GM19099 (cell line): ENCODE measurements around the gene COPS6.

Experiments used
- POLR2A ChIP-seq: IDR thresholded peaks from 3 replicates; pipeline ENCODE4 v1.6.1; 2011; ENCODE audit warnings: low read depth; ENCODE audit not compliant: insufficient read length; ENCODE audit errors: extremely low read depth

Gene COPS6

DNA sequence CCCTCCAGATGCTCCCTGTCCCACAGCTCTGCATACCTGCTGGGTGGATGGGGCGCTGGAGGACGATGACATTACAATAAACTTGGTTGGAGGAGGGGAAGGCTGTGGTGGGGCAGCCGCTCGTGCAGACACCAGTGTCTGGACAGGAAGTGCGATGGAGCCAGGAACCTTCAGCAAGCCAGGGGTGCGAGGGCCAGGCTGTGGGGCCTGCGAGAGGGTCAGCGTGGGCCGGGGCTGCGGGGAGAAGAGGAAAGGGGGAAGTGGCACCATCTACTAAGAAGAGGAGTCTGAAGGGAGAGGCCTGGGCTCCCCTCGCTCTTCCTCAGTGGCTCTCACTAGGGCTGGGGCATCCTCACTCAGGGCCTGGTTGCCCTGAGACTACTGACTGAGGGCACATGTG is 19.1 kb downstream of the COPS6 start:
- TF ChIP-seq POLR2A = no peak

DNA sequence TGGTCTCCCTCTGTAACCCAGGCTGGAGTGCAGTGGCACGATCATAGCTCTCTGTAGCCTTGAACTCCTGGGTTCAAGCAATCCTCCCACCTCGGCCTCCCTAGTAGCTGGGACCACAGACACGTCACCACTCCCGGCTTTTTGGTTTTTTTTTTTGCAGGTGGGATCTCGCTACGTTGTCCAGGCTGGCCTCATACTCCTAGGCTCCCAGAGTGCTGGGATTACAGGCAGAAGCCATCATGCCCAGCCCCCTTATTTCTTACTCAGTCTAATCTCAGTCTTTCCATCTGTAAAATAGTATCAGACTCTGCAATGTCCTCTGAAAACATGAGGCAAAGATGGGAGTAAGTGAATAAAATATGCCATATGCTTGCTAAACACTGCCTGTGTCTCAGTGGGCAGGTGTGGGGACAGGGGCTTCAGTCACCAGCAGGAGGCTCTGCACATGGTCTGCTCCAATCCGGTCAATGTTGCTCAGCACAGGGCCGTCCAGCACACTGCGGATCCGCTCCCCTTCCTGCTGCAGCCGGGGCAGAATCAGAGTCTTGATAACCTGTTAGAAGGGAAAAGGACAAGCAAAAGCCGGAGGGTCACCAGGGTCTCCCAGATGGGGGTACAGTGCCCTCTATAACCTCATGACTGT is 20.9 kb downstream of the COPS6 start:
- no peak for TF ChIP-seq POLR2A

DNA sequence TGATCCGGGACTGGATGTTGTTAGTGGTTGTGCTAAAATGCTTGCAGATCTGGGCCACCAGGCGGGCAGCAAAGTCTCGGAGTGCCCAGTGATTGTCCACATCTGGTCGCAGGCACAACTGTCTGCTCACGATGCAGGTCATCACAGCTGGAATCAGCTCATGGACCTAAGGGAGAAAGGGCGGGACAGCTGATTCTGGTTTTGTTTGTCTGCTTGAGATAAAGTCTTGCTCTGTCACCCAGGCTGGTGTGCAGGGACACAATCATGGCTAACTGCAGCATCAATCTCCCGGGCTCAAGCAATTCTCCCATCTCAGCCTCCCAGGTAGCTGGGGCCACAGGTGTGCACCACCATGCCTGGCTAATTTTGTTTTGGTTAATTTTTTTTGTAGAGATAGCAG is 22.4 kb downstream of the COPS6 start:
- no peak for TF ChIP-seq POLR2A

DNA sequence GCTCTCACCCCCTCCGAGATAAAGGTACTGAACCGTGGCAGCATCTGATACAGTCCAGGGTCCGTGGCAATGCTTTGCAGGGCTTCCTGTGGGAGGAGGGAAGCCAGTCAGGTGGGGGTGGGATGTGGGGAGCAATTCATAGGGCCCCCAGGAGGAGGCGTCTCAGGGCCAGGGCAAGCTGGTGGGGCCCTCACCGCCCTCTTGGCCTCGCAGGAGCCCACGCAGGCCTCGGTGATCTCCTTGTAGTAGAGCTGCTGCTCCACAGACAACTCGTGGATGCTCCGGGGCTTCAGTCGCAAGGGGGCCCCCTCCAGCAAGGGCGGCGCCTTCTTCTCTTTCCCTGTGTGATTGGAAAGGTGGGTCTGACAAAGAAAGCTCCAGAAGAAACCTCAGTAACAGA is 23.1 kb downstream of the COPS6 start:
- no peak for TF ChIP-seq POLR2A

DNA sequence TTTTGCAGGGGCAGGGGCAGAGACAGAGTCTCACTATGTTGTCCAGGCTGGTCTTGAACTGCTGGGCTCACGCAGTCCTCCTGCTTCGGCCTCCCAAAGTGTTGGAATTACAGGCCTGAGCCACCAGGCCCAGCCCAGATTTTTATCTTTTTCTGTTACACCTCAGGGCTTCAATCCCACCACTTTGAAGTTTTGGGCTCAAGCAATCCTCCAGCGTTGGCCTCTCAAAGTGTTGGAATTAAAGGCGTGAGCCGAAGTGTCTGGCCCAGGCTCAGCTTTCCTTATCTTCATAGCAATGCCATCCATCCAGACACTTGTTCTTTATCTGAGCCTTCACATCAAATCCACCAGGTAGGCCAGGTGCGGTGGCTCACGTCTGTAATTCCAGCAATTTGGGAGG is 26.3 kb downstream of the COPS6 start:
- no peak for TF ChIP-seq POLR2A

DNA sequence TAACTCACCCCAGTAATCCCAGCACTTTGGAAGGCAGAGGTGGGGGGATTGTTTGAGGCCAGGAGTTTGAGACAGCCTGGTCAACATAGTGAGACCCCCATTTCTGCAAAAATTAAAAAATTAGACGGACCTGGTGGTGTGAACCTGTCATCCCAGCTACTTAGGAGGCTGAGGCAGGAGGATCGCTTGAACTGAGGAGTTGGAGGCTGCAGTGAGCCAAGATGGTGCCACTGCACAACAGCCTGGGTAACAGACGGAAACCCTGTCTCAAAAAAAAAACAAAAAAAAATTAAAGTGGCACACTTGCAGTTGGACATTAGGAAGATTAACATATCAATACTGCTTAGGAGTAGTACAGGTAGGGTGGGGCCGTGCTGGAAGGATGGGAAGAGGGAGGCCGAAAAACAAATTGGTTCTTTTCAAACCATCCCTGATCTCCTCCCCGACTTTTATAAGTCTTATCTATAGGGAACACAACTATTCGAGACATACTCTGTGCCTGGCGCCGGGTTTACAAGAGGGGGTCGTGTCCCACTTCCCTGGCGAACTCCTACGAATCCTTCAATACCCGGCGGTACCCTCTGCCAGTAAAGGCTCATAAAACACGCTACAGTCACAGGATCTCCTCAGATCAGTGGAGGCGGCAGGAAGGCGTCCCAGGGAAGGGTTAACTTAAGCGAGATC is 29.8 kb downstream of the COPS6 start:
- no peak for TF ChIP-seq POLR2A

DNA sequence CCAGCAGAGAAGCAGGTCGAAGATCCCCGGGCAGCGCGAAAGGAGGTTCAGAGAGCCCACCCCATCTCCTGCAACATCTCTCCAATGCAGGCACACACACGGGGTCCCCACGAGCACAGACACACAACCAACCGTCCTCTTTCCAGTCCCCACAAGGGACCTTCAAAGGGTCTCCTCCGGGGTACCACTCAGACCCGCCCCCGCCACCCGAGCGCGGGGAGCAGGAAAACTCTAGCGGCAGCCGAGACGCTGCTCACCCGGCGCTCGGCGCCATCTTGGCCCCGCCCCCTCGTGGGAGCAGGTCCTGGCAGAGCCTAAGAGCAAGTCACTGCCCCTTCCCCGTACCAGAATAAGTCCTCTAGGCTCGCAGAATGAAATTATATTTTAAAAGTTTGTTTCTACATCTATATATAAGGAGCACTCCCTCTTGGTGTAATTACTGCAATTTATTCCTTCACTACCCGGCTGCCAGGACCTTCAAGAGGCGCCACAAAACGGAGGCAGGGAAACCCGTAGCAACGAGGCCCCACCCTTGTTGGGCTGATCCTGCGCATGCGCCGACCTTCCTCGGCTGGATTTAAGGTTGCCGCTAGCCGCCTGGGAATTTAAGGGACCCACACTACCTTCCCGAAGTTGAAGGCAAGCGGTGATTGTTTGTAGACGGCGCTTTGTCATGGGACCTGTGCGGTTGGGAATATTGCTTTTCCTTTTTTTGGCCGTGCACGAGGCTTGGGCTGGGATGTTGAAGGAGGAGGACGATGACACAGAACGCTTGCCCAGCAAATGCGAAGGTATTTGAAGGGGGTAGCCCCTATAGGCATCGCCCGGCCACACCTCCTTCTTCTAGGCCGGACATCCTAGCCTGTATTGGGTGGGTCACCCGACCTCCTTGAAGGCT is 30.6 kb downstream of the COPS6 start, which contains the start of the genes CNPY4 and TAF6:
TSS of gene CNPY4 (plus strand) at position 563 of the 898 bp plus-strand sequence. CDS start at position 674, 111 bp downstream.
TSS of gene TAF6 (minus strand) at position 287 of the 898 bp plus-strand sequence. CDS start 5,149 bp downstream, outside the sequence.
- TF ChIP-seq POLR2A = peak; percentile 81

DNA sequence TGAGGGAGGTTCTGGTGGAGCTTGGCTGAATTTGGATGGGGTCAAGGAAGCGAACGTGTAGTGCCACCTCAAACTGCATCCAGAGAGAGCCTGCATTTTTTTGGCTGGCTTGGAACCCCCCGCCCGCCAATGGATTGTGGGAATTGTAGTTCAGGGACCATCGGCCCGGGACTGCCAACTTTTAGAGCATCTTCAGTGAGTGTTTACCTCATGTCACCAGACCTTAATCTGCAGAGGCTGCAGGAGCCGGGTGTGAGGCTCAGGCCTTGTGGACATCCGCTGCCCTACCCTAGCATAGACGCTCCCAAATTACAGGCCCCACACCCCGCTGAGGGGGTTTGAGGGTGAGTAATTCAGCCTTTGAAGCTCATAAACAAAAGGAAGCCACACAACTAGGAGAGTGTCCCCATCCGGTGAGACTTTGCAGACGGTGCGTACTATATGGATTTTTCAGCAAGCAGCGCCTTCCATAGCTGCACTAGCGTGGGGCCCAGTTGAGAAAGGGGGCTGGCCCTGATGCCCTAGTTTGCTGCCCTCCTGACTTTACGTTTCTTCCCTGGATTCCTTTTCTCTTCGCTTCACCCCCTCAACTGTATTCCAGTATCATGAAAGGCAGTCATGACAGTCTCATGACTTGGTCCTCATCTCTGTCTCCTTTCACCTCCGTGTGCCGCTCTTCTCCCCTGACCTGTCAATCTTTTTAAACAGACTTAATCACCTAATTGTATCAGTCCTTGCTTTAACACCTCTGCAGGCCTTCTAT is 31.4 kb downstream of the COPS6 start:
- TF ChIP-seq POLR2A = no peak

DNA sequence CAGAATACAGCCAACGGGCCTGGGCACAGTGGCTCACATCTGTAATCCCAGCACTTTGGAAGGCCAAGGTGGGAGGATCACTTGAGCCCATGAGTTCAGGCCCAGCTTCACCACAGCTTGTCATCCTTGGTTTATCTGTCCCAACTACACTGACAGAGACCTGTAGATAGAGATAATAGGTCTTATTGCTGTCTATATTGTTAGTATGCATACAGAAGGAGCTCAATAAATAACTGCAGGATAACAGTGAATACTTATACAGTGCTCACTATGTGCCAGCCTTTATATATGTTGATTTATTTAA is 31.9 kb downstream of the COPS6 start:
- no peak for TF ChIP-seq POLR2A

DNA sequence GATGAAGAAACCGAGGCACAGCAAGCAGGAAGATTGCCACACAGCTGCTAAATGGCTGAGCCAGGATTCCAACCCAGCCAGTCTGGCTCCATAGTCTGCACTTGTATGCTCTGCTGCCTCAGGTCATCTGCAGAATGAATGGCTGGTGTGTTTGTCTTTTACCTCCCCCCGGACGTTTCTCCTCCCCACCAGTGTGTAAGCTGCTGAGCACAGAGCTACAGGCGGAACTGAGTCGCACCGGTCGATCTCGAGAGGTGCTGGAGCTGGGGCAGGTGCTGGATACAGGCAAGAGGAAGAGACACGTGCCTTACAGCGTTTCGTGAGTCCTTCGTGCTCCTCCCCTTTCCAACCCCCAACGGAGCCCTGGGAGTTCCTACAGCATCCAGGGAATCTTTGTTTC is 33.3 kb downstream of the COPS6 start:
- no peak for TF ChIP-seq POLR2A

DNA sequence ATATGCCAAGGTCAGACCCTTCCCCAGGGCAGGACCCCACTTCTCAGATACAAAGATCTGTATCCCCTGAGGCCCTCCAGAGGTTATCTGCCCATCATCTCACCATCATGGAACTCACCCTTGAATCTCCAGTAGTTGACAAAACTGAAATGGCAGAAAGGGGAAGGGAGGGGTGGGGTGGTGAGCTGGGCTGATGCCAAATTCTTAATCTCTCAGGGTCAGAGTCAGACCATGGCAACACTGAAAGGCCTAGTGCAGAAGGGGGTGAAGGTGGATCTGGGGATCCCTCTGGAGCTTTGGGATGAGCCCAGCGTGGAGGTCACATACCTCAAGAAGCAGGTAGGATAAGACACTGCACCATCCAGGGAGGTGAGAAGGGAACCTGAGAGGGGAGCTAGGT is 33.8 kb downstream of the COPS6 start:
- TF ChIP-seq POLR2A = no peak

DNA sequence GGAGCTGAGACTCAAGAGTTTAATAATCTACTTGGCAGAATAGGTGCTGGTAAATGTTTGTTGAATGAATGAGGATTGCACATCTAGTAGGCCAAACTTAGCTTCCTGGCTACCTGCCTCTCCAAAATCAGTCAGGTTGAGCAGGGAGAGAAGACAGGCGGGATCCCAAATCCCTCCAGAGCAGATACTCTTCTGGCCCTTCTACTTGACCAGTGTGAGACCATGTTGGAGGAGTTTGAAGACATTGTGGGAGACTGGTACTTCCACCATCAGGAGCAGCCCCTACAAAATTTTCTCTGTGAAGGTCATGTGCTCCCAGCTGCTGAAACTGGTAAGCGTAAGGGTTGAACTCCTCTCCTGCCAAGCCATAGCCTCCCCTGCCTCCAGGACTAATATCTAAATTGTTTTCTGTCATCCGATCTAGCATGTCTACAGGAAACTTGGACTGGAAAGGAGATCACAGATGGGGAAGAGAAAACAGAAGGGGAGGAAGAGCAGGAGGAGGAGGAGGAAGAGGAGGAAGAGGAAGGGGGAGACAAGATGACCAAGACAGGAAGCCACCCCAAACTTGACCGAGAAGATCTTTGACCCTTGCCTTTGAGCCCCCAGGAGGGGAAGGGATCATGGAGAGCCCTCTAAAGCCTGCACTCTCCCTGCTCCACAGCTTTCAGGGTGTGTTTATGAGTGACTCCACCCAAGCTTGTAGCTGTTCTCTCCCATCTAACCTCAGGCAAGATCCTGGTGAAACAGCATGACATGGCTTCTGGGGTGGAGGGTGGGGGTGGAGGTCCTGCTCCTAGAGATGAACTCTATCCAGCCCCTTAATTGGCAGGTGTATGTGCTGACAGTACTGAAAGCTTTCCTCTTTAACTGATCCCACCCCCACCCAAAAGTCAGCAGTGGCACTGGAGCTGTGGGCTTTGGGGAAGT is 35.8 kb downstream of the COPS6 start:
- no peak for TF ChIP-seq POLR2A

DNA sequence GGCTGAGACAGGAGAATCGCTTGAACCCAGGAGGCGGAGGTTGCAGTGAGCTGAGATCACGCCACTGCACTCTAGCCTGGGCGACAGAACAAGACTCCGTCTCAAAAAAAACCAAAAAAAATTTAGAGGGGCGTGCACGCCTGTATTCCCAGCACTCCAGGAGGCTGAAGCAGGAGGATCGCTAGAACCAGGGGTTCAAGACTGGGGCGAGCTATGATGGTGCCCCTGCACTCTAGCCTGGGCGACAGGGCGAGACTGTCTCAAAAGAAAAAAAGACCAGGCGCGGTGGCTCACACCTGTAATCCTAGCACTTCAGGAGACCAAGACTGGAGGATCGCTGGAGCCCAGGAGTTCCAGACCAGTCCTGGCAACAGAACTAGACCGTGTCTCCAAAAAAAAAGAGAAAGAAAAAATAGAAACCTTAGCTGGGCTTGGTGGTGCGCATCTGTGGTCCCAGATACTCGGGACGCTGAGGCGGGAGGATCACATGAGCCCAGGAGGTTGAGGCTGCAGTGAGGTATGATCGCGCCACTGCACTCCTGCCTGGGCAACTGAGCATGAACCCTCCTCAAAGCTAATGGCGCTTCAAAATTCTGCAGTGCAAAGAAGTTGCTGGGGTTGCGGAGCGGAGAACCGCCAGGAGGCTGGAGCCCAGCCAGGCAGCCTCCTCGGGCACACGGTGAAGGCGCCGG is 37.6 kb downstream of the COPS6 start:
- no peak for TF ChIP-seq POLR2A
